Measurements from ENCODE around the gene IFNA13. TPM values are rescaled to one million over a fixed set of nuclear protein-coding genes. Genes with fewer than 3 reads are reported as not detected.
A peak's percentile ranks its signal among the peaks of the same experiment; 100 is the strongest.

Gene IFNA13
- polyA plus RNA-seq = not detected

GRCh38 chr9:21367957-21368356, at the start of gene IFNA13:
TSS of gene IFNA13 (minus strand) at chr9:21368057. CDS start at chr9:21368010, 47 bp downstream.
- Histone ChIP-seq H3K4me1 (ENCODE audit: control insufficient read depth in 2 of 2, insufficient read depth in 2 of 2, low read length in 1 of 2) (no peaks in the 10 kb centered on the region), H3K27ac (ENCODE audit: low read depth in 2 of 2, low read length in 1 of 2) (no peak within 1 kb of the TSS), H3K4me3 (ENCODE audit: low read depth in 1 of 2, low read length in 2 of 2) (no peak within 1 kb of the TSS), H3K27me3 (ENCODE audit: control insufficient read depth in 1 of 2, insufficient read depth in 2 of 2, low read length in 2 of 2) (no peaks in the 10 kb centered on the region), H3K36me3 (ENCODE audit: control insufficient read depth in 2 of 2, insufficient read depth in 2 of 2, low read length in 1 of 2) (no peaks in the 10 kb centered on the region), H3K9me3 (ENCODE audit: control insufficient read depth in 2 of 2, insufficient read depth in 1 of 2, low read depth in 1 of 2, low read length in 1 of 2) (no peaks in the 10 kb centered on the region)
- WGBS, 2 donors = 91 to 93% methylated on average over 3 of the region's 3 CpGs

DNA sequence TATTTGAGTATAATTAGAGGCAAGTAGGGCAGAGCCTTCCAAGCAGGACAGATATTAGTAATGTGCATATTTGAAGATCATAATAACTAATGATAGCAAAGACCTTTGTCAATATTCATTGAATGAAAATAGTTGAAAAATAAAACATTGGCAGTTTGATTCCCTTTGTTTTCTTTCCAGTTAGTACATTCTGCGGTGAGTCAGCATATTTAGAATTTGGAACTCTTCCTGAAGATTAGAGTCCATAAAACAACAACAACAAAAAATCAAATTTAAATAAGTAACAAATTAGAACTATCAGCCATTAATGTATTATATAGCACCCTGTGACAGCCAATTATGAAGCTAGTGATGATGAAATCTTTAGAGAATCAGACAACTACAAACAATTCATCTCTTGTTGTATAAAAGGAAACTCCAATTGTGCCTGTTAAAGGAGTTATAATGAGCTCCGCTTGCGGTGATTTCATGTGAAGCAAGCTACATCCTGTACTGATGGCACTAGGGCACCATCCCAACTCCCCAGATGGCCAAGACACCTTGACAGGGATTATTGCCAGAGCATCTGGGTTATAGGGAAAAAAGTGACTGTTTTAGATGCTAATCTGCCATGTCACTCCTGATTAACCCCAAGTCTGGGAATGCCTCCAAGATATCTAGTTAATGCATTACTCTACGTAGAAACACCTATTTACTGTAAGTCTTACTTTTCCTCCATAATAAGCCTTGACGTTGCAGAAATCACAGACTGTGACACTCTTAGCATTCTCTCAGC, 47.8 kb upstream of the IFNA13 start:
- Histone ChIP-seq H3K36me3 (ENCODE audit: control insufficient read depth in 2 of 2, insufficient read depth in 2 of 2, low read length in 1 of 2) (no peaks in the 10 kb centered on the region), H3K9me3 (ENCODE audit: control insufficient read depth in 2 of 2, insufficient read depth in 1 of 2, low read depth in 1 of 2, low read length in 1 of 2) (no peaks in the 10 kb centered on the region), H3K4me3 (ENCODE audit: low read depth in 1 of 2, low read length in 2 of 2) (no peak overlapping the region), H3K4me1 (ENCODE audit: control insufficient read depth in 2 of 2, insufficient read depth in 2 of 2, low read length in 1 of 2) (peaks cover 0 to 3% of the 10 kb centered on the region in 2 donors), H3K27me3 (ENCODE audit: control insufficient read depth in 1 of 2, insufficient read depth in 2 of 2, low read length in 2 of 2) (no peaks in the 10 kb centered on the region), H3K27ac (ENCODE audit: low read depth in 2 of 2, low read length in 1 of 2) (no peak overlapping the region)
- WGBS, 2 donors = 43 to 57% methylated on average over 5 of the region's 5 CpGs

- Histone ChIP-seq H3K27ac (ENCODE audit: low read depth in 2 of 2, low read length in 1 of 2) (no peak overlapping the region), H3K4me1 (ENCODE audit: control insufficient read depth in 2 of 2, insufficient read depth in 2 of 2, low read length in 1 of 2) (peaks cover 0 to 3% of the 10 kb centered on the region in 2 donors), H3K36me3 (ENCODE audit: control insufficient read depth in 2 of 2, insufficient read depth in 2 of 2, low read length in 1 of 2) (no peaks in the 10 kb centered on the region), H3K27me3 (ENCODE audit: control insufficient read depth in 1 of 2, insufficient read depth in 2 of 2, low read length in 2 of 2) (no peaks in the 10 kb centered on the region), H3K4me3 (ENCODE audit: low read depth in 1 of 2, low read length in 2 of 2) (no peak overlapping the region), H3K9me3 (ENCODE audit: control insufficient read depth in 2 of 2, insufficient read depth in 1 of 2, low read depth in 1 of 2, low read length in 1 of 2) (no peaks in the 10 kb centered on the region)
- WGBS, 2 donors = 93 to 95% methylated on average over 2 of the region's 2 CpGs
These were observed 46.5 kb upstream of the IFNA13 start for GRCh38 chr9:21414220-21414940.

DNA sequence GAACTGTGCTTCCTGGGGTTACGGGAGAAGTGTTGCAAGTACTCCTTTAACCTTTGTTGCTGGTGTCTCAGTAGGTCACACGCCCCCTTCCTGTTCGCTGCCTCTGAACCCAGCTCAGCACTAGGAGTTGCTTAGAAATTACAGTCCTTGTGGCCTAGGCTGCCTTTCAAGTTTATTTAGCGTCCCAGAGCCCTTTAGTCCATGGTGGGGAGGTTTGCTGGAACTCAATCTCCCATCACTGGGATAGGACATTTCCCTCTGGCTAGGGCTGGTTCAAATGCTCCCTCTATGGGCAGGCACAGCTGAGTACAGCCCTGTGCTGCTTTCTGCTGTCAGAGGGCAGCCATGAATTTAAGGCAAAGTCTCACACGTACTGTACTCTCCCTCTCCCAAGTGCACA, 45.8 kb upstream of the IFNA13 start:
- H3K4me1 ChIP-seq (ENCODE audit: control insufficient read depth in 2 of 2, insufficient read depth in 2 of 2, low read length in 1 of 2) = peaks cover 0 to 3% of the 10 kb centered on the region in 2 donors
- H3K27ac ChIP-seq (ENCODE audit: low read depth in 2 of 2, low read length in 1 of 2) = no peak overlapping the region
- WGBS, 2 donors = 66 to 74% methylated on average over 5 of the region's 5 CpGs
- no peaks in the 10 kb centered on the region for H3K27me3 ChIP-seq (ENCODE audit: control insufficient read depth in 1 of 2, insufficient read depth in 2 of 2, low read length in 2 of 2)
- no peaks in the 10 kb centered on the region for H3K9me3 ChIP-seq (ENCODE audit: control insufficient read depth in 2 of 2, insufficient read depth in 1 of 2, low read depth in 1 of 2, low read length in 1 of 2)
- no peaks in the 10 kb centered on the region for H3K36me3 ChIP-seq (ENCODE audit: control insufficient read depth in 2 of 2, insufficient read depth in 2 of 2, low read length in 1 of 2)
- H3K4me3 ChIP-seq (ENCODE audit: low read depth in 1 of 2, low read length in 2 of 2) = no peak overlapping the region

DNA sequence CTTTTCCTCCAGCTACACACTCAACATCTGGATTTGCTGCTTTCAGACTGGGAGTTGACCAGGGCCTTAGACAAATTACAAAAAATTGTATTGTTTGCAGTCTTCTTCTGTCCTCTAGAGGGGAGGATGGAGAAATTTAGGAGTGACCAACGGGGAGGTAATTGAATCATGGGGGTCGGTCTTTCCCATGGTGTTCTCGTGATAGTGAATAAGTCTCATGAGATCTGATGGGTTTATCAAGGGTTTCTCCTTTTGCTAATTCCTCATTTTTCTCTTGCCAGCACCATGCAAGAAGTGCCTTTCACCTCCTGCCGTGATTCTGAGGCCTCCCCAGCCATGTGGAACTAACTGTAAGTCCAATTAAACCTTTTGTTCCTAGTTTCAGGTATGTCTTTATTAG, 45.3 kb upstream of the IFNA13 start:
- WGBS, 2 donors = 75 to 88% methylated on average over 4 of the region's 4 CpGs
- peaks cover 0 to 3% of the 10 kb centered on the region in 2 donors for H3K4me1 ChIP-seq (ENCODE audit: control insufficient read depth in 2 of 2, insufficient read depth in 2 of 2, low read length in 1 of 2)
- H3K27ac ChIP-seq (ENCODE audit: low read depth in 2 of 2, low read length in 1 of 2) = no peak overlapping the region
- H3K27me3 ChIP-seq (ENCODE audit: control insufficient read depth in 1 of 2, insufficient read depth in 2 of 2, low read length in 2 of 2) = no peaks in the 10 kb centered on the region
- H3K36me3 ChIP-seq (ENCODE audit: control insufficient read depth in 2 of 2, insufficient read depth in 2 of 2, low read length in 1 of 2) = no peaks in the 10 kb centered on the region
- no peaks in the 10 kb centered on the region for H3K9me3 ChIP-seq (ENCODE audit: control insufficient read depth in 2 of 2, insufficient read depth in 1 of 2, low read depth in 1 of 2, low read length in 1 of 2)
- H3K4me3 ChIP-seq (ENCODE audit: low read depth in 1 of 2, low read length in 2 of 2) = no peak overlapping the region

GRCh38 chr9:21412107-21412506, 44.2 kb upstream of the IFNA13 start:
- no peak overlapping the region for H3K27ac ChIP-seq (ENCODE audit: low read depth in 2 of 2, low read length in 1 of 2)
- H3K27me3 ChIP-seq (ENCODE audit: control insufficient read depth in 1 of 2, insufficient read depth in 2 of 2, low read length in 2 of 2) = no peaks in the 10 kb centered on the region
- no peaks in the 10 kb centered on the region for H3K36me3 ChIP-seq (ENCODE audit: control insufficient read depth in 2 of 2, insufficient read depth in 2 of 2, low read length in 1 of 2)
- H3K4me1 ChIP-seq (ENCODE audit: control insufficient read depth in 2 of 2, insufficient read depth in 2 of 2, low read length in 1 of 2) = peaks cover 0 to 3% of the 10 kb centered on the region in 2 donors
- no peaks in the 10 kb centered on the region for H3K9me3 ChIP-seq (ENCODE audit: control insufficient read depth in 2 of 2, insufficient read depth in 1 of 2, low read depth in 1 of 2, low read length in 1 of 2)
- H3K4me3 ChIP-seq (ENCODE audit: low read depth in 1 of 2, low read length in 2 of 2) = no peak overlapping the region

GRCh38 chr9:21408817-21409216, 41.0 kb upstream of the IFNA13 start, which contains the start of gene IFNA8:
TSS of gene IFNA8 (plus strand) at chr9:21409117. CDS start at chr9:21409177, 60 bp downstream.
- 88 to 92% methylated on average over 1 of the region's 1 CpG for WGBS, 2 donors
- H3K9me3 ChIP-seq (ENCODE audit: control insufficient read depth in 2 of 2, insufficient read depth in 1 of 2, low read depth in 1 of 2, low read length in 1 of 2) = no peaks in the 10 kb centered on the region

DNA sequence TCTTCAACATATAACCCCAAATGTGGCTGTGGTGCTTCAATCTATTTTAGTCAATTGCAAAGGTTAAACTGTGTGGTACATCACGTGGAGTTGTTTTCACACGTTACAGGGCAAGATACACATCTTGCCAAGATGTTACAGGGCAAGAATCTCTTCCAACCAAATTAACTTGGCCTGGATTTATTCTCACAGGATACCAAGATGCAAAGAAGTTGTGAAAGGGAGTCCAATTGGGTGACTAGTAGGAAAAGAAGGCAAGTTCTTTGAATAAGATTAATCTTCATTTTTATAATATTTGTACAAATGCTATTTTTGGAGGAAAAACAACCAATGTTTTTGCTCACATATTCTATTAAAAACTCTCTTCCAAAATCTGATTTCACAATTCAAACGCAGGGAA, 36.3 kb upstream of the IFNA13 start:
- H3K4me1 ChIP-seq (ENCODE audit: control insufficient read depth in 2 of 2, insufficient read depth in 2 of 2, low read length in 1 of 2) = no peaks in the 10 kb centered on the region
- H3K4me3 ChIP-seq (ENCODE audit: low read depth in 1 of 2, low read length in 2 of 2) = no peak overlapping the region
- H3K27ac ChIP-seq (ENCODE audit: low read depth in 2 of 2, low read length in 1 of 2) = no peak overlapping the region
- 58 to 73% methylated on average over 3 of the region's 3 CpGs for WGBS, 2 donors
- no peaks in the 10 kb centered on the region for H3K36me3 ChIP-seq (ENCODE audit: control insufficient read depth in 2 of 2, insufficient read depth in 2 of 2, low read length in 1 of 2)
- no peaks in the 10 kb centered on the region for H3K9me3 ChIP-seq (ENCODE audit: control insufficient read depth in 2 of 2, insufficient read depth in 1 of 2, low read depth in 1 of 2, low read length in 1 of 2)
- H3K27me3 ChIP-seq (ENCODE audit: control insufficient read depth in 1 of 2, insufficient read depth in 2 of 2, low read length in 2 of 2) = no peaks in the 10 kb centered on the region

More at GRCh38 chr9:21408817-21409216, 41.0 kb upstream of the IFNA13 start, which contains the start of gene IFNA8:
- H3K36me3 ChIP-seq (ENCODE audit: control insufficient read depth in 2 of 2, insufficient read depth in 2 of 2, low read length in 1 of 2) = no peaks in the 10 kb centered on the region
- H3K27ac ChIP-seq (ENCODE audit: low read depth in 2 of 2, low read length in 1 of 2) = no peak within 1 kb of the TSS
- H3K27me3 ChIP-seq (ENCODE audit: control insufficient read depth in 1 of 2, insufficient read depth in 2 of 2, low read length in 2 of 2) = no peaks in the 10 kb centered on the region
- no peaks in the 10 kb centered on the region for H3K4me1 ChIP-seq (ENCODE audit: control insufficient read depth in 2 of 2, insufficient read depth in 2 of 2, low read length in 1 of 2)
- H3K4me3 ChIP-seq (ENCODE audit: low read depth in 1 of 2, low read length in 2 of 2) = no peak within 1 kb of the TSS

GRCh38 chr9:21402386-21403251, 34.8 kb upstream of the IFNA13 start:
- Histone ChIP-seq H3K4me1 (ENCODE audit: control insufficient read depth in 2 of 2, insufficient read depth in 2 of 2, low read length in 1 of 2) (no peaks in the 10 kb centered on the region), H3K27ac (ENCODE audit: low read depth in 2 of 2, low read length in 1 of 2) (no peak overlapping the region), H3K27me3 (ENCODE audit: control insufficient read depth in 1 of 2, insufficient read depth in 2 of 2, low read length in 2 of 2) (no peaks in the 10 kb centered on the region), H3K36me3 (ENCODE audit: control insufficient read depth in 2 of 2, insufficient read depth in 2 of 2, low read length in 1 of 2) (no peaks in the 10 kb centered on the region), H3K9me3 (ENCODE audit: control insufficient read depth in 2 of 2, insufficient read depth in 1 of 2, low read depth in 1 of 2, low read length in 1 of 2) (no peaks in the 10 kb centered on the region), H3K4me3 (ENCODE audit: low read depth in 1 of 2, low read length in 2 of 2) (peak overlapping the region; percentile 0 to 44)
- 4% methylated on average over 53 of the region's 53 CpGs for WGBS, 2 donors

Data from esophagus (tissue), 2 donors.